Measurements from ENCODE around the gene JDP2. TPM values are rescaled to one million over a fixed set of nuclear protein-coding genes. Genes with fewer than 3 reads are reported as not detected.

Gene JDP2
- total RNA-seq, 1 donor from 2014 or later = 10.1 TPM

- no peak for DNase-seq (ENCODE audit: low read depth, low spot score)
These were observed 7.7 kb downstream of the JDP2 start for GRCh38 chr14:75435473-75435872.

GRCh38 chr14:75437201-75438143 is 9.7 kb downstream of the JDP2 start:
- no peak for DNase-seq (ENCODE audit: low read depth, low spot score)

GRCh38 chr14:75438486-75439080 is 10.8 kb downstream of the JDP2 start:
- DNase-seq (ENCODE audit: low read depth, low spot score) = no peak

- DNase-seq (ENCODE audit: low read depth, low spot score) = no peak
These were observed 12.2 kb downstream of the JDP2 start for GRCh38 chr14:75439989-75440388.

GRCh38 chr14:75440733-75441477 is 13.1 kb downstream of the JDP2 start:
- no peak for DNase-seq (ENCODE audit: low read depth, low spot score)

GRCh38 chr14:75441728-75442127 is 13.9 kb downstream of the JDP2 start:
- DNase-seq (ENCODE audit: low read depth, low spot score) = no peak

GRCh38 chr14:75442166-75442565 is 14.3 kb downstream of the JDP2 start:
- no peak for DNase-seq (ENCODE audit: low read depth, low spot score)

- no peak for DNase-seq (ENCODE audit: low read depth, low spot score)
These were observed 14.8 kb downstream of the JDP2 start for GRCh38 chr14:75442642-75443041.

- no peak for DNase-seq (ENCODE audit: low read depth, low spot score)
These were observed 15.6 kb downstream of the JDP2 start for GRCh38 chr14:75443203-75443969.

GRCh38 chr14:75445236-75445635 is 17.4 kb downstream of the JDP2 start:
- DNase-seq (ENCODE audit: low read depth, low spot score) = no peak

- DNase-seq (ENCODE audit: low read depth, low spot score) = no peak
These were observed 18.1 kb downstream of the JDP2 start for GRCh38 chr14:75445963-75446362.

GRCh38 chr14:75446447-75446846 is 18.6 kb downstream of the JDP2 start:
- no peak for DNase-seq (ENCODE audit: low read depth, low spot score)

- DNase-seq (ENCODE audit: low read depth, low spot score) = no peak
These were observed 20.4 kb downstream of the JDP2 start for GRCh38 chr14:75448209-75448608.

- DNase-seq (ENCODE audit: low read depth, low spot score) = no peak
These were observed 21.2 kb downstream of the JDP2 start for GRCh38 chr14:75449036-75449435.

- no peak for DNase-seq (ENCODE audit: low read depth, low spot score)
These were observed 21.9 kb downstream of the JDP2 start for GRCh38 chr14:75449696-75450095.

- no peak for DNase-seq (ENCODE audit: low read depth, low spot score)
These were observed 22.8 kb downstream of the JDP2 start for GRCh38 chr14:75450381-75451276.

- DNase-seq (ENCODE audit: low read depth, low spot score) = no peak
These were observed 24.5 kb downstream of the JDP2 start for GRCh38 chr14:75452324-75452723.

- no peak for DNase-seq (ENCODE audit: low read depth, low spot score)
These were observed 25.3 kb downstream of the JDP2 start for GRCh38 chr14:75452900-75453816.

GRCh38 chr14:75453817-75454434 is 26.1 kb downstream of the JDP2 start:
- DNase-seq (ENCODE audit: low read depth, low spot score) = no peak
